Measurements from ENCODE around the gene ZSCAN32. TPM values are rescaled to one million over a fixed set of nuclear protein-coding genes. Genes with fewer than 3 reads are reported as not detected.

The ZSCAN32 gene
- 16.8 and 17.9 TPM in 2 replicates for total RNA-seq

GRCh38 chr16:3400779-3401688 lies at the start of gene ZSCAN32, which contains the start of gene ZNF174:
Gene ZSCAN32 (minus strand): TSS chr16:3401004. CDS start chr16:3397557, 3,447 bp downstream.
Gene ZNF174 (plus strand): TSS chr16:3401215. CDS start chr16:3402005, 790 bp downstream.
- Mint-ChIP-seq H3K4me3 (peak within 1 kb of the TSS; percentile 90), H3K4me1 (peaks cover 20% of the 10 kb centered on the region), H3K27me3 (no peaks in the 10 kb centered on the region), H3K36me3 (ENCODE audit: low read depth) (peaks cover 74% of the 10 kb centered on the region), H3K27ac (peak within 1 kb of the TSS; percentile 86), H3K9me3 (peaks cover 27% of the 10 kb centered on the region)
- DNase-seq = peak; percentile 100
- intact Hi-C loops (cut with micrococcal nuclease) = loop anchor here (1.0 to 5.0 kb wide), 5 partner anchors 42 to 137 kb away; partner anchors contain the start of genes CLUAP1, NAA60, ZNF263 and ZNF597

GRCh38 chr16:3444032-3444388 lies 43.2 kb upstream of the ZSCAN32 start:
- peaks cover 15% of the 10 kb centered on the region for H3K9me3 Mint-ChIP-seq
- H3K4me3 Mint-ChIP-seq = peak overlapping the region; percentile 90
- H3K27me3 Mint-ChIP-seq = no peaks in the 10 kb centered on the region
- no peak for DNase-seq
- H3K4me1 Mint-ChIP-seq = peaks cover 17% of the 10 kb centered on the region
- H3K36me3 Mint-ChIP-seq (ENCODE audit: low read depth) = peaks cover 45% of the 10 kb centered on the region
- H3K27ac Mint-ChIP-seq = peak overlapping the region; percentile 96
- intact Hi-C loops (cut with micrococcal nuclease) = loop anchor here (2.0 kb wide), 1 partner anchor 161 kb away; the partner anchor contains the start of gene ZNF263

GRCh38 chr16:3443108-3444031 lies 42.6 kb upstream of the ZSCAN32 start, which contains the start of the genes NAA60 and ZNF597:
Gene NAA60 (plus strand): TSS chr16:3443680. CDS start chr16:3476228, 32,548 bp downstream.
Gene ZNF597 (minus strand): TSS chr16:3443504. CDS start chr16:3443153, 351 bp downstream.
- Mint-ChIP-seq H3K36me3 (ENCODE audit: low read depth) (peaks cover 45% of the 10 kb centered on the region), H3K27ac (peak within 1 kb of the TSS; percentile 96)

GRCh38 chr16:3439637-3440036 lies 38.8 kb upstream of the ZSCAN32 start:
- peaks cover 26% of the 10 kb centered on the region for H3K9me3 Mint-ChIP-seq
- peaks cover 55% of the 10 kb centered on the region for H3K36me3 Mint-ChIP-seq (ENCODE audit: low read depth)
- H3K4me3 Mint-ChIP-seq = no peak overlapping the region
- intact Hi-C loops (cut with micrococcal nuclease) = no loop called here
- no peak overlapping the region for H3K27ac Mint-ChIP-seq
- no peak for DNase-seq
- H3K27me3 Mint-ChIP-seq = no peaks in the 10 kb centered on the region
- H3K4me1 Mint-ChIP-seq = peaks cover 13% of the 10 kb centered on the region

More at GRCh38 chr16:3443108-3444031, 42.6 kb upstream of the ZSCAN32 start, which contains the start of the genes NAA60 and ZNF597:
- intact Hi-C loops (cut with micrococcal nuclease) = loop anchor here (1.0 to 2.0 kb wide), 3 partner anchors 42 to 179 kb away; partner anchors contain the start of genes ZNF174, ZNF263 and ZSCAN32
- peaks cover 15% of the 10 kb centered on the region for H3K9me3 Mint-ChIP-seq
- H3K4me3 Mint-ChIP-seq = peak within 1 kb of the TSS; percentile 90
- peaks cover 17% of the 10 kb centered on the region for H3K4me1 Mint-ChIP-seq
- no peaks in the 10 kb centered on the region for H3K27me3 Mint-ChIP-seq
- DNase-seq = peak; percentile 94

- peaks cover 27% of the 10 kb centered on the region for H3K9me3 Mint-ChIP-seq
- intact Hi-C loops (cut with micrococcal nuclease) = no loop called here
- no peak overlapping the region for H3K27ac Mint-ChIP-seq
- no peak for DNase-seq
- peaks cover 10% of the 10 kb centered on the region for H3K4me1 Mint-ChIP-seq
- H3K36me3 Mint-ChIP-seq (ENCODE audit: low read depth) = peaks cover 63% of the 10 kb centered on the region
- no peaks in the 10 kb centered on the region for H3K27me3 Mint-ChIP-seq
- no peak overlapping the region for H3K4me3 Mint-ChIP-seq
These were observed 33.6 kb upstream of the ZSCAN32 start for GRCh38 chr16:3434373-3434772.

GRCh38 chr16:3431779-3432219 lies 31.0 kb upstream of the ZSCAN32 start:
- peaks cover 22% of the 10 kb centered on the region for H3K9me3 Mint-ChIP-seq
- intact Hi-C loops (cut with micrococcal nuclease) = no loop called here
- H3K27ac Mint-ChIP-seq = no peak overlapping the region
- H3K4me1 Mint-ChIP-seq = peaks cover 10% of the 10 kb centered on the region
- H3K27me3 Mint-ChIP-seq = no peaks in the 10 kb centered on the region
- H3K4me3 Mint-ChIP-seq = no peak overlapping the region
- peaks cover 42% of the 10 kb centered on the region for H3K36me3 Mint-ChIP-seq (ENCODE audit: low read depth)
- DNase-seq = peak; percentile 70

- Mint-ChIP-seq H3K27me3 (no peaks in the 10 kb centered on the region), H3K36me3 (ENCODE audit: low read depth) (peaks cover 21% of the 10 kb centered on the region), H3K4me1 (no peaks in the 10 kb centered on the region), H3K4me3 (no peak overlapping the region), H3K27ac (no peak overlapping the region), H3K9me3 (peaks cover 19% of the 10 kb centered on the region)
- intact Hi-C loops (cut with micrococcal nuclease) = no loop called here
- DNase-seq = no peak
These were observed 13.1 kb upstream of the ZSCAN32 start for GRCh38 chr16:3413730-3414379.

GRCh38 chr16:3408561-3409197 lies 7.9 kb upstream of the ZSCAN32 start:
- H3K36me3 Mint-ChIP-seq (ENCODE audit: low read depth) = peaks cover 68% of the 10 kb centered on the region
- no peak for DNase-seq
- no peak overlapping the region for H3K27ac Mint-ChIP-seq
- no peaks in the 10 kb centered on the region for H3K27me3 Mint-ChIP-seq
- H3K9me3 Mint-ChIP-seq = peaks cover 19% of the 10 kb centered on the region
- H3K4me3 Mint-ChIP-seq = no peak overlapping the region
- no peaks in the 10 kb centered on the region for H3K4me1 Mint-ChIP-seq
- intact Hi-C loops (cut with micrococcal nuclease) = no loop called here

- H3K4me3 Mint-ChIP-seq = peak overlapping the region; percentile 90
- H3K9me3 Mint-ChIP-seq = peaks cover 27% of the 10 kb centered on the region
- no peaks in the 10 kb centered on the region for H3K27me3 Mint-ChIP-seq
- peak overlapping the region; percentile 86 for H3K27ac Mint-ChIP-seq
- peaks cover 20% of the 10 kb centered on the region for H3K4me1 Mint-ChIP-seq
- intact Hi-C loops (cut with micrococcal nuclease) = loop anchor here (1.0 to 5.0 kb wide), 5 partner anchors 41 to 138 kb away; partner anchors contain the start of genes CLUAP1, NAA60, ZNF263 and ZNF597
- peaks cover 74% of the 10 kb centered on the region for H3K36me3 Mint-ChIP-seq (ENCODE audit: low read depth)
- DNase-seq = peak; percentile 61
These were observed 1.1 kb upstream of the ZSCAN32 start for GRCh38 chr16:3401719-3402397.

- Mint-ChIP-seq H3K27me3 (no peaks in the 10 kb centered on the region), H3K27ac (peak overlapping the region; percentile 84), H3K36me3 (ENCODE audit: low read depth) (peaks cover 75% of the 10 kb centered on the region), H3K9me3 (peaks cover 28% of the 10 kb centered on the region), H3K4me3 (peak overlapping the region; percentile 90), H3K4me1 (peaks cover 20% of the 10 kb centered on the region)
- intact Hi-C loops (cut with micrococcal nuclease) = loop anchor here (5.0 kb wide), 1 partner anchor 102 kb away; the partner anchor contains the start of gene CLUAP1
- DNase-seq = no peak
These were observed 392 bp downstream of the ZSCAN32 start for GRCh38 chr16:3400446-3400778.

- H3K27me3 Mint-ChIP-seq = no peaks in the 10 kb centered on the region
- no peak overlapping the region for H3K27ac Mint-ChIP-seq
- DNase-seq = no peak
- H3K4me3 Mint-ChIP-seq = no peak overlapping the region
- peaks cover 5% of the 10 kb centered on the region for H3K4me1 Mint-ChIP-seq
- peaks cover 36% of the 10 kb centered on the region for H3K9me3 Mint-ChIP-seq
- intact Hi-C loops (cut with micrococcal nuclease) = no loop called here
- H3K36me3 Mint-ChIP-seq (ENCODE audit: low read depth) = peaks cover 87% of the 10 kb centered on the region
These were observed 11.0 kb downstream of the ZSCAN32 start for GRCh38 chr16:3389663-3390338.

GRCh38 chr16:3388325-3388724 lies 12.5 kb downstream of the ZSCAN32 start:
- Mint-ChIP-seq H3K4me3 (no peak overlapping the region), H3K9me3 (peaks cover 34% of the 10 kb centered on the region), H3K36me3 (ENCODE audit: low read depth) (peaks cover 87% of the 10 kb centered on the region)

More at GRCh38 chr16:3388325-3388724, 12.5 kb downstream of the ZSCAN32 start:
- Mint-ChIP-seq H3K27me3 (no peaks in the 10 kb centered on the region), H3K4me1 (no peaks in the 10 kb centered on the region), H3K27ac (no peak overlapping the region)
- intact Hi-C loops (cut with micrococcal nuclease) = no loop called here
- DNase-seq = no peak

All from activated CD4-positive, alpha-beta T cell treated with anti-CD3 and anti-CD28 coated beads, Interleukin-2, amount 10 ng/mL, durations not matched to agents 24 days and 14 days (primary cell).